Hepatocyte (in vitro differentiated cells): Measurements from ENCODE around the gene ADGRB3. TPM values are rescaled to one million over a fixed set of nuclear protein-coding genes. Genes with fewer than 3 reads are reported as not detected.
"Not testable (repeated sequence)": the region's sequence is repeated elsewhere in the genome, so short reads cannot be mapped to it uniquely, and the experiment has no call there.

Experiments used
- DNase-seq: peaks from one replicate; pipeline ENCODE4 v3.0.0-alpha.2; 2016; ENCODE audit warnings: low spot score
- H2AFZ ChIP-seq: fragments of 200-600 bp; sonication (generic); 2 replicates; pipeline ENCODE4 v1.6.0; 2016; ENCODE audit warnings: antibody characterized with exemption, mild to moderate bottlenecking
- H3K27ac ChIP-seq: fragments of 200-600 bp; sonication (generic); 2 replicates; pipeline ENCODE4 v1.5.1; 2016; ENCODE audit warnings: mild to moderate bottlenecking
- H3K27me3 ChIP-seq: fragments of 200-600 bp; sonication (generic); 2 replicates; pipeline ENCODE4 v1.6.1; 2016
- H3K36me3 ChIP-seq: fragments of 200-600 bp; sonication (generic); replicated peaks from 2 replicates; pipeline ENCODE4 v1.5.1; 2016; ENCODE audit warnings: low read depth; ENCODE audit not compliant: insufficient read depth
- H3K4me1 ChIP-seq: fragments of 200-600 bp; sonication (generic); 2 replicates; pipeline ENCODE4 v1.5.1; 2016; ENCODE audit warnings: mild to moderate bottlenecking, moderate library complexity; ENCODE audit not compliant: insufficient read depth
- H3K4me2 ChIP-seq: fragments of 200-600 bp; sonication (generic); 2 replicates; pipeline ENCODE4 v1.6.0; 2016
- H3K4me3 ChIP-seq: fragments of 200-600 bp; sonication (generic); 2 replicates; pipeline ENCODE4 v1.5.1; 2016; ENCODE audit warnings: mild to moderate bottlenecking
- H3K79me2 ChIP-seq: fragments of 200-600 bp; sonication (generic); 2 replicates; pipeline ENCODE4 v1.6.0; 2017; ENCODE audit warnings: mild to moderate bottlenecking
- H3K9me2 ChIP-seq: fragments of 200-600 bp; sonication (generic); replicated peaks from 2 replicates; pipeline ENCODE4 v1.6.0; 2017; ENCODE audit warnings: mild to moderate bottlenecking; ENCODE audit not compliant: insufficient read depth
- H3K9me3 ChIP-seq: fragments of 200-600 bp; sonication (generic); 2 replicates; pipeline ENCODE4 v1.5.1; 2016; ENCODE audit warnings: low read depth, mild to moderate bottlenecking
- H4K20me1 ChIP-seq: fragments of 200-600 bp; sonication (generic); 2 replicates; pipeline ENCODE4 v1.6.0; 2016; ENCODE audit warnings: mild to moderate bottlenecking; ENCODE audit not compliant: insufficient read depth, poor library complexity, severe bottlenecking
- CTCF ChIP-seq: fragments of 200-600 bp; sonication (generic); IDR thresholded peaks from 2 replicates; pipeline ENCODE4 v1.5.1; 2016; ENCODE audit warnings: antibody characterized with exemption, mild to moderate bottlenecking; ENCODE audit not compliant: poor library complexity
- EZH2 ChIP-seq: fragments of 200-600 bp; sonication (generic); IDR thresholded peaks from 2 replicates; pipeline ENCODE4 v1.6.1; 2016; ENCODE audit warnings: antibody characterized with exemption, mild to moderate bottlenecking, borderline replicate concordance
- EZH2phosphoT487 ChIP-seq: fragments of 200-600 bp; sonication (generic); IDR thresholded peaks from one replicate; pipeline ENCODE4 v1.6.1; 2018; ENCODE audit warnings: antibody characterized with exemption, mild to moderate bottlenecking, low read depth, moderate library complexity; ENCODE audit not compliant: unreplicated experiment, severe bottlenecking
- WGBS: methylation state at CpG from one replicate; pipeline ENCODE4 v1.1.6; 2016; ENCODE audit warnings: low lambda C conversion rate; ENCODE audit errors: missing lambda C conversion rate; 5-methylcytosine and 5-hydroxymethylcytosine counted together
- polyA plus RNA-seq: library from polyadenylated mRNA; unstranded; fragments of >200 nt; fragmentation: Nextera tagmentation; extraction: Ambion mirVana; gene quantifications from 2 replicates; pipeline ENCODE4 v1.2.1, GENCODE V29; 2016
- total RNA-seq: library from RNA; depleted of rRNA; stranded (reverse); fragments of >200 nt; gene quantifications from 2 replicates; pipeline ENCODE4 v1.2.3, GENCODE V29; 2014

ADGRB3 gene
- total and polyA plus RNA-seq, 2 experiments from 2014 or later, result 0.17 to 2.2 TPM

GRCh38 chr6:69116658-69117057 is 481.6 kb downstream of the ADGRB3 start:
- H3K4me1 ChIP-seq, result no peaks in the 10 kb centered on the region
- no peaks in the 10 kb centered on the region for H3K36me3 ChIP-seq
- TF ChIP-seq CTCF (no peak), EZH2 (no peak), EZH2phosphoT487 (no peak)
- no peaks in the 10 kb centered on the region for H3K9me3 ChIP-seq
- H3K9me2 ChIP-seq, result no peaks in the 10 kb centered on the region
- WGBS, result 80% methylated on average over 2 of the region's 2 CpGs
- H3K27ac ChIP-seq, result no peak overlapping the region
- no peaks in the 10 kb centered on the region for H3K79me2 ChIP-seq
- H3K4me3 ChIP-seq, result no peak overlapping the region
- no peak overlapping the region for H2AFZ ChIP-seq
- no peak overlapping the region for H3K4me2 ChIP-seq
- no peak for DNase-seq
- no peaks in the 10 kb centered on the region for H3K27me3 ChIP-seq
- no peaks in the 10 kb centered on the region for H4K20me1 ChIP-seq

- H3K4me3 ChIP-seq, H3K79me2 ChIP-seq, H2AFZ ChIP-seq, DNase-seq, H3K4me2 ChIP-seq, H3K9me2 ChIP-seq, H3K27ac ChIP-seq, H4K20me1 ChIP-seq, H3K36me3 ChIP-seq, H3K4me1 ChIP-seq, H3K9me3 ChIP-seq, H3K27me3 ChIP-seq: not testable (repeated sequence)
- WGBS, result 89% methylated on average over 41 of the region's 51 CpGs
Observed at GRCh38 chr6:69121461-69122406, 486.7 kb downstream of the ADGRB3 start.

- H3K9me3 ChIP-seq, result no peaks in the 10 kb centered on the region
- H3K27me3 ChIP-seq, result no peaks in the 10 kb centered on the region
- no peaks in the 10 kb centered on the region for H3K9me2 ChIP-seq
- TF ChIP-seq CTCF (no peak), EZH2phosphoT487 (no peak), EZH2 (no peak)
- H3K4me3 ChIP-seq, result no peak overlapping the region
- no peak overlapping the region for H3K4me2 ChIP-seq
- H4K20me1 ChIP-seq, result no peaks in the 10 kb centered on the region
- H3K27ac ChIP-seq, result no peak overlapping the region
- no peaks in the 10 kb centered on the region for H3K79me2 ChIP-seq
- H3K4me1 ChIP-seq, result no peaks in the 10 kb centered on the region
- H3K36me3 ChIP-seq, result no peaks in the 10 kb centered on the region
- no peak for DNase-seq
- no peak overlapping the region for H2AFZ ChIP-seq
Observed at GRCh38 chr6:69122407-69122773, 487.3 kb downstream of the ADGRB3 start.

GRCh38 chr6:69128411-69128810 is 493.3 kb downstream of the ADGRB3 start:
- TF ChIP-seq EZH2phosphoT487 (no peak), CTCF (no peak), EZH2 (no peak)
- H3K4me3 ChIP-seq, result no peak overlapping the region
- H3K9me3 ChIP-seq, result no peaks in the 10 kb centered on the region
- no peaks in the 10 kb centered on the region for H3K79me2 ChIP-seq
- no peak for DNase-seq
- no peak overlapping the region for H3K4me2 ChIP-seq
- H3K4me1 ChIP-seq, result no peaks in the 10 kb centered on the region
- H3K27ac ChIP-seq, result no peak overlapping the region
- WGBS, result 73% methylated on average over 2 of the region's 2 CpGs
- H3K9me2 ChIP-seq, result no peaks in the 10 kb centered on the region
- H4K20me1 ChIP-seq, result no peaks in the 10 kb centered on the region
- no peaks in the 10 kb centered on the region for H3K27me3 ChIP-seq
- no peak overlapping the region for H2AFZ ChIP-seq
- no peaks in the 10 kb centered on the region for H3K36me3 ChIP-seq
